Skeletal muscle cell (primary cell): Measurements from ENCODE around the gene FOXA2.
"Not testable (repeated sequence)": the region's sequence is repeated elsewhere in the genome, so short reads cannot be mapped to it uniquely, and the experiment has no call there.

Experiments used
- DNase-seq: peaks from one replicate; pipeline ENCODE4 v3.0.0-alpha.2; 2010; ENCODE audit warnings: low read depth
- H3K4me3 ChIP-seq: 2 replicates; pipeline ENCODE4 v1.5.1; 2011; ENCODE audit warnings: low read depth, mild to moderate bottlenecking, control low read depth, low read length, moderate library complexity

Gene FOXA2

GRCh38 chr20:22584522-22584921, at the start of gene FOXA2:
TSS of gene FOXA2 (minus strand) at chr20:22584572. CDS start at chr20:22584278, 294 bp downstream.
- peak within 1 kb of the TSS; percentile 18 for H3K4me3 ChIP-seq
- no peak for DNase-seq

GRCh38 chr20:22630701-22631100, 46.3 kb upstream of the FOXA2 start:
- DNase-seq: no peak

GRCh38 chr20:22629927-22630326, 45.6 kb upstream of the FOXA2 start:
- H3K4me3 ChIP-seq: no peak overlapping the region

More at GRCh38 chr20:22630701-22631100, 46.3 kb upstream of the FOXA2 start:
- H3K4me3 ChIP-seq: no peak overlapping the region

DNA sequence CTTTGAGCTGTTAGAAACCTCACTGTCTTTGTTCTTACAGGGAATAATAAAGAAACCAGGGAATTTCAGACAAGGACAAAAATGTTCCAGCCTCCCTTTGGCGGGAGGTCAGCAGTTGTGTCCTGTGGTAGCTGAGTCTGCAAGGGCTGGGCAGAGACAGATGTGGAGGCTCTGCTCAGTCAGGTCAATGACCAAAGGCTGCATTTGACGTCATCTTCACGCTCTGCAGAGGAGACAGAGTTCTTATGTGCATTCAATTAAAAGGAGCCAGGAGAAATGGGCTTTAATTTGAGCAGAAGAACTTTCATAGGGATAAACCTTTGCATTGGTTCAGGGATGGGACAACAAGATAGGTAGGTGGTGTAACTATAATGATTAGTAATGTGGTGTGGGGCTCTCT, 45.1 kb upstream of the FOXA2 start:
- DNase-seq: no peak
- no peak overlapping the region for H3K4me3 ChIP-seq

More at GRCh38 chr20:22629927-22630326, 45.6 kb upstream of the FOXA2 start:
- DNase-seq: no peak

- no peak overlapping the region for H3K4me3 ChIP-seq
- DNase-seq: no peak
Measured at GRCh38 chr20:22626496-22626895, 42.1 kb upstream of the FOXA2 start.

DNA sequence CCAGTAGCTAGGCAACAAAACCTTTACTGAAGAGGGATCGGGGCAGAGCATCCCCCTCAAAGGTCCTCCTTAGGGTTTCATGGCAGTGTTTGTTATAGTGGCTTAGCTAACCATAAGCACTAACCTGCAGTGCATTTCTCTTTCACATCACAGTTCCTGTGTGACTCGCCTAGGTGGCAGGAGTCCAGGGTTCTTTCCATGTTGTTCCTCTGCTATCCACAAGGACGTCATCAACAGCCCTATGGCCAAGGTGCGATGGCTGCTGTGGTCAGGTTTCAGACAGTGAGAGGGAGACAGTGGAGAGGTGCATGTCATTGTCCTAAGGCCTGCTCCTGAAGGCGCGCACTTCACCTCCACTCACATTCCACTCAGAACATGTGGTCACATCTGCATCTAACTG, 38.8 kb upstream of the FOXA2 start:
- H3K4me3 ChIP-seq: no peak overlapping the region
- no peak for DNase-seq

- H3K4me3 ChIP-seq: no peak overlapping the region
- no peak for DNase-seq
Measured at GRCh38 chr20:22620342-22620741, 36.0 kb upstream of the FOXA2 start.

DNA sequence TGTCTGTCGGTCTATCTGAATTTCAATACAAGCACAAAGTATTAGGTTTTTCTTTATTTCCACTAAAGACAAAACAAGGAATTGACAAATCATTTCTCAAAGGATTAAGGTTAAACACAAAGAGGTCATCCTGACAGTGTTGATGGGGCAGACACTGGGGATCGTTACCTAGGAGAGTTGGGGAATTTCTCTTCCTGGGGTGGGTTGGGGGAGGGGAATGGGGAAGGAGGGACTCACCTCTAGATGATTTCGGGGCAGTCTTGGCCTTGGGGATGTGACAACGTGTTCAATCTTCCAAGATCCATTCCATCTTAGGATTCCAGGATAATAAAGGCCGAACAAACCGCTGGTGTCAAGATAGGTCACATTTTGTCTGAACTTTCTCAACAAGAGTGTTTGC, 35.4 kb upstream of the FOXA2 start:
- no peak for DNase-seq
- H3K4me3 ChIP-seq: no peak overlapping the region

DNA sequence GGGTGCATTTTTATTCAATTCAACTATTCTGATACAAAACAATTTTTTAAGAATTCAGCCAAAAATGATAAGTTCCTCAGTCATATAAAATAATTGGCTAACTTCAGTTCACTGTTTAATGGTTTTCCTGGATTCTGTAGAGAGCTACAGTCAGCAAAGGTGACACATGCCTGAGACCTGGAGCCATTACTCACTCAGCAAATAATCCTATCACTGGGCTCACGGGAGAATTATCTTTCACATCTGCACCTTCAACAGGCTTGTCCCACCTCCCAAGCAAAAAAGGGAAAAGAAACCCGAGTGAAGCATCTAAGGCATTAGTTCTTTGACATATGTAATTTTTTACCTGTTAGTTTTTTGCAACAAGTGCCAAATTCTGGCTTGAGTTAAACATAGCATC, 34.9 kb upstream of the FOXA2 start:
- DNase-seq: no peak
- no peak overlapping the region for H3K4me3 ChIP-seq

DNA sequence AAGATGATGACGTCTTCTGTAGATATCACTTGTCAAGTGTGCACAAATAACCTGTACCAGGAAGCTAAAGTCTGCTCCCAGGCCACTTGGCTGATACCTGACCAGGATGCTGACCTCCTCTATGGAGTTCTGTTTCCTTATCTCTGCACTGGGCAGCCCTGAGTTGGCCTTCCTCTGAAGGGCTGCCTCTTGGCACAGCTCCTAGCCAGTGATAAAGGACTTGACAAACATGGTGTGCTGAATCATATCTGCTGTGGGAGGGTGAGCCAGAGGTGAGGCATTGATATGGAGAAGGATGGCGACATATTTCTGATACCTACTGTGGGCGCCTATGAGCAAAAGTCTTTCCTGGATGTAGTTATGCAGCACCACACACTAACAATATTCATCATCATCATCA, 32.8 kb upstream of the FOXA2 start:
- DNase-seq: no peak
- H3K4me3 ChIP-seq: no peak overlapping the region

DNA sequence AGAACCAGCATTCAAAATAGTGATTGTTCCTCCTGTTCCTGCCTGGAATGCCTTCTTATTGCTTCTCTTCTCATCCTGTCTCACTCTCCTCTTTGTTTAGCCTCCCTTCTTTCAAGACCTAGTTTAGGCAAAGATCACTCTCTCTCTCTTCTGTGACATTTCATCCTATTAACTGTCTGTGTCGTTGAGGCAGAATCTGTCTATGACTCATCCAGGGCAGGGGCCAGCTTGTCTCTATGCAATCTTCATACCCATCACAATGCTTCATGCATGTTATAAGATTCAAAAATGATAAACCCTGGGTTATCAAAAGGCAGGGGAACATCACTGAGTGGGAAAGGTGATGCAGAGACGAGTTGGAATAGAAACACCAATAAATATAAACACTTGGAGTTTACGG, 32.2 kb upstream of the FOXA2 start:
- no peak overlapping the region for H3K4me3 ChIP-seq
- DNase-seq: no peak

GRCh38 chr20:22615425-22615824, 31.1 kb upstream of the FOXA2 start:
- DNase-seq: no peak
- H3K4me3 ChIP-seq: no peak overlapping the region

GRCh38 chr20:22611636-22612035, 27.3 kb upstream of the FOXA2 start:
- DNase-seq: no peak
- H3K4me3 ChIP-seq: no peak overlapping the region

DNA sequence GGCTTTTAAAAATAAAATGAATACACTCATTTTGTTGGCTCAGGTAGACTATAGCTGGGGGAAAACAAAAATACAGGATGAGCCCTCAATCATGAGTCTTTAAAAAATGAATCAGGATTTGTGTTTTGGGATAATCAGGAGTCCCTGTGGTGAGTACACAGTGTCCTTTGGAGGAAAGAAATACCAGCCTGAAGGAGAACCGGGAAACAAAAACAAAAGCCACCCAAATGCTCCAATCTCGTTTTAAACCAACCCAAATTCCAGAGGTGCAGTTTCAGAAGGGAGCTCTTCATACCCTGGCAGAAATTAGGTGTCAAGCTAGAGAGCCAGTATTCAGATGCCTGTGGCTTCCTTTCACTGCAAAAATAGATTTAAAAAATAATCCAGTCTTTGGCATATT, 23.3 kb upstream of the FOXA2 start:
- DNase-seq: no peak
- no peak overlapping the region for H3K4me3 ChIP-seq

DNA sequence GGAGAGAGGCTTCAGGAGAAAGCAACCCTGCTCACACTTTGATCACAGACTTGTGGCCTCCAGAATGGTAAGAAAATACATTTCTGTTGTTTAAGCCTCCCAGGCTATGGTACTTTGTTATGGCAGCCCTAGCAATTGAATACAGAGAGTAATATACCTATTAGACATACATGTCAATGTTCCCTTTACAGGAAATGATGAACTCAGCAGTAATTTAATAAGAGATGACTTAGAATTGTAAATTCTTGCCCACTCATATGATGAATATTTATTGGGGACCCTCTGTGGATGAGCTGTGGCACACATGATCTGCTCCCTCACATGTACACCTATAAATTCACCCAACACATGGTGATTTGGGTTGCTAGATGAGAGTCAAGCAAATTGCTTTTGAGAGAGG, 20.4 kb upstream of the FOXA2 start:
- no peak for DNase-seq
- H3K4me3 ChIP-seq: no peak overlapping the region

DNA sequence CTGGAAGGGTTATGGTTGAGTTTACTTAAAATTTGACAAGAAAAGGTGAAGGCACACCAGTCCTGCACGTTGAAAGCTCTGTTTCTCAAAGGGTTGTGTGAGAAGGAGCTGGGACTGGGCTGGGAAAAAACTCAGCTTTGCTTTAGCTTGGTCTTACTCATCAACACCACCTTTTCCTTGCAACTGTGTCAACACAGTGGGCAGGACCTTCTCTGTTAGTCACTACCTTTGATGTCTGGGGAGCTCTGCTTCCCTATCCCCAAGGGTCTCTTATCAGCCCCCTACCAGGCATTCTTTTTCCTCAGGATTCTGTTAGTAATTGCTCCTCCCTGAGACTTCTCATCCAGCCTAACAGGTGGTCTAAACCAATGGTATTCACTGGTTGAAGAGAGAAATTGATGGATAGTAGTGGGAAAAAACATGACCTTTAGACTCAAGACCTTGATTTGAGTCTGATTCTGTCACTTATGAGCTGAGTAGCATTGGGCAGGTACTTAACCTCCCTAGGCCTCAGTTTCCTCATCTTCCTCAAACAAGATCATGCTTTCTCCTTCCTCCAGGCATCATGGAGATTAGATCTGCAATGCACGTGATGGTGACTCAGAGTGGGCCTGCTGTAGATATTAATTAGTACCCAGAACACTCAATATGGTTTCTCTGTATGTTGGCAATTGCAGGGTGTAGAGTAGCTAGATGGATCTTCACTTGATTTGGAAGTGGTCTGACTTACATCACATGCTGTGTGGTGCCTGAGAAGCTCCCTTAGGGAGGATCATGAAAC, 17.2 kb upstream of the FOXA2 start:
- H3K4me3 ChIP-seq: no peak overlapping the region
- no peak for DNase-seq

GRCh38 chr20:22599258-22599657, 14.9 kb upstream of the FOXA2 start:
- DNase-seq, H3K4me3 ChIP-seq: not testable (repeated sequence)

DNA sequence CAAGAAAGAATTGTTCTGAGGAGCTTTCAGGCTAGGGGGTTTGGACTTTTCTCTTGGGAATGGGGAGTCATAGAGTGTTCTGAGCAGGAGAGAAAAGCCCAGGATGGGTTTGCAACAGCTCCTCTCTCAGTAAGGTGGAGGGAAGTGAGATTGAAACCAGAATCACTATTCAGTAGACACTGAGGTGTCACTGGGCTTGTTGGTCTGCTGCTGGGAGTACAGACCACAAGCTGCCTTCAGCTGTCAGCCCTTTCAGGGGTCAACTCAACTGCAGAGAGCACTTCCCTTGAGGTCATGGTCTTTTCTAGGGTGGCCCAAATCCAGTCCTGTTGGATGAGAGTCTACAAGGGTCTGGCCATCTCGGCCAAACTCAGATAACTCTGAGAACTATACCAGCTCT, 12.9 kb upstream of the FOXA2 start:
- no peak for DNase-seq
- no peak overlapping the region for H3K4me3 ChIP-seq

DNA sequence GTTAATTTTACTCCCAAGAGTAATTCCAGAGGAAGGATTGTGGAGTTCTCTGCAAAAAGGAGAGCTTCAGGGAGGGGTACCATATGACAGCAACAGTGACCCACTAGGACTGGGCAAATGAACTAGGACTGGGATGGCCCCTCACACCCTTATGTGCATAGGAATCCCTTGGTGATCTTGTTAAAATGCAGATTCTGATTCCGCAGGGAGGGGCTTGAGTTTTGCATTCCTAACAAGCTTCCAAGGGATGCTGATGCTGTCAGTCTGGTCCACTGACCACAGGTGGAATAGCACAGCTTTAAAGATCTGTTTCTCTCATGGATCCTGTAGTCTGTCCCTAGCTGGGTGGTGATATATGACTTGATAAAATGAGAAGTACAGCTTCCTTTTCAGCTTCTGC, 6.3 kb upstream of the FOXA2 start:
- no peak for DNase-seq
- no peak overlapping the region for H3K4me3 ChIP-seq

GRCh38 chr20:22586645-22587310, 2.4 kb upstream of the FOXA2 start:
- H3K4me3 ChIP-seq: no peak overlapping the region
- DNase-seq: no peak
